ENCODE results near the gene PGP. TPM values are rescaled to one million over a fixed set of nuclear protein-coding genes. Genes with fewer than 3 reads are reported as not detected.
"Not testable (repeated sequence)": the region's sequence is repeated elsewhere in the genome, so short reads cannot be mapped to it uniquely, and the experiment has no call there.

PGP gene
- polyA plus RNA-seq, 3 donors, result 13.0 to 17.1 (median 14.9) TPM

GRCh38 chr16:2207872-2208271 is 6.8 kb downstream of the PGP start:
- no peak for DNase-seq (ENCODE audit: extremely low read depth in 1 of 11, low read depth in 9 of 11, low spot score in 4 of 11)

GRCh38 chr16:2206780-2207433 is 7.7 kb downstream of the PGP start:
- no peak for DNase-seq (ENCODE audit: extremely low read depth in 1 of 11, low read depth in 9 of 11, low spot score in 4 of 11)

- DNase-seq (ENCODE audit: extremely low read depth in 1 of 11, low read depth in 9 of 11, low spot score in 4 of 11), result no peak
Measured at GRCh38 chr16:2206420-2206779, 8.2 kb downstream of the PGP start.

GRCh38 chr16:2205967-2206313 is 8.7 kb downstream of the PGP start:
- DNase-seq (ENCODE audit: extremely low read depth in 1 of 11, low read depth in 9 of 11, low spot score in 4 of 11), result no peak

- peak in 10 of 11 donors; percentile 66 to 85 (median 80) for DNase-seq (ENCODE audit: extremely low read depth in 1 of 11, low read depth in 9 of 11, low spot score in 4 of 11)
Measured at GRCh38 chr16:2205104-2205966, 9.3 kb downstream of the PGP start, which contains the start of gene MLST8. Gene MLST8, plus strand, starts transcription at chr16:2205454. Its CDS starts 632 bp downstream, at chr16:2206086.

GRCh38 chr16:2204416-2205103 is 10.1 kb downstream of the PGP start:
- no peak for DNase-seq (ENCODE audit: extremely low read depth in 1 of 11, low read depth in 9 of 11, low spot score in 4 of 11)

- DNase-seq (ENCODE audit: extremely low read depth in 1 of 11, low read depth in 9 of 11, low spot score in 4 of 11), result not testable (repeated sequence)
Measured at GRCh38 chr16:2203119-2203688, 11.4 kb downstream of the PGP start.

GRCh38 chr16:2200313-2200712 is 14.3 kb downstream of the PGP start:
- DNase-seq (ENCODE audit: extremely low read depth in 1 of 11, low read depth in 9 of 11, low spot score in 4 of 11), result no peak

- DNase-seq (ENCODE audit: extremely low read depth in 1 of 11, low read depth in 9 of 11, low spot score in 4 of 11), result no peak
Measured at GRCh38 chr16:2199621-2200139, 15.0 kb downstream of the PGP start.

- DNase-seq (ENCODE audit: extremely low read depth in 1 of 11, low read depth in 9 of 11, low spot score in 4 of 11), result no peak
Measured at GRCh38 chr16:2199095-2199494, 15.5 kb downstream of the PGP start.

GRCh38 chr16:2198283-2198682 is 16.4 kb downstream of the PGP start:
- DNase-seq (ENCODE audit: extremely low read depth in 1 of 11, low read depth in 9 of 11, low spot score in 4 of 11), result no peak

- DNase-seq (ENCODE audit: extremely low read depth in 1 of 11, low read depth in 9 of 11, low spot score in 4 of 11), result no peak
Measured at GRCh38 chr16:2197765-2198164, 16.9 kb downstream of the PGP start.

GRCh38 chr16:2196981-2197511 is 17.6 kb downstream of the PGP start:
- DNase-seq (ENCODE audit: extremely low read depth in 1 of 11, low read depth in 9 of 11, low spot score in 4 of 11), result no peak

GRCh38 chr16:2196162-2196980 is 18.3 kb downstream of the PGP start, which contains the start of gene CASKIN1:
Gene CASKIN1, minus strand, starts transcription at chr16:2196605. Its CDS starts 173 bp downstream, at chr16:2196432.
- DNase-seq (ENCODE audit: extremely low read depth in 1 of 11, low read depth in 9 of 11, low spot score in 4 of 11), result no peak

- DNase-seq (ENCODE audit: extremely low read depth in 1 of 11, low read depth in 9 of 11, low spot score in 4 of 11), result no peak
Measured at GRCh38 chr16:2195322-2196161, 19.1 kb downstream of the PGP start.

- peak in 3 of 11 donors; percentile 32 to 52 (median 39) for DNase-seq (ENCODE audit: extremely low read depth in 1 of 11, low read depth in 9 of 11, low spot score in 4 of 11)
Measured at GRCh38 chr16:2194852-2195321, 19.8 kb downstream of the PGP start.

- DNase-seq (ENCODE audit: extremely low read depth in 1 of 11, low read depth in 9 of 11, low spot score in 4 of 11), result peak in 2 of 11 donors; percentile 27 to 43
Measured at GRCh38 chr16:2194166-2194834, 20.3 kb downstream of the PGP start.

Data from renal cortex interstitium (tissue), 11 donors.